GM23338 (cell line): ENCODE data around the gene SNTG2. TPM values are rescaled to one million over a fixed set of nuclear protein-coding genes. Genes with fewer than 3 reads are reported as not detected.

Source experiments
- ATAC-seq: fragments of 200-7000 bp; cut with Tn5 transposase; 3 replicates; pipeline ENCODE4 v1.9.1; 2020
- DNase-seq: peaks from one replicate; pipeline ENCODE4 v3.0.0-alpha.2; 2015; ENCODE audit warnings: low spot score
- H2AFZ ChIP-seq: fragments of 200-600 bp; sonication (generic); 2 replicates; pipeline ENCODE4 v1.8.0; 2016; ENCODE audit warnings: antibody characterized with exemption, mild to moderate bottlenecking, moderate library complexity
- H3F3A ChIP-seq: fragments of 200-600 bp; sonication (generic); replicated peaks from 2 replicates; pipeline ENCODE4 v1.8.0; 2017; ENCODE audit warnings: antibody characterized with exemption, mixed run types, low read depth
- H3K27ac ChIP-seq: fragments of 200-600 bp; sonication (generic); 2 replicates; pipeline ENCODE4 v1.6.1; 2016; ENCODE audit warnings: low read depth
- H3K27me3 ChIP-seq: fragments of 200-600 bp; sonication (generic); 2 replicates; pipeline ENCODE4 v1.8.0; 2016; ENCODE audit warnings: mild to moderate bottlenecking, mixed run types, moderate library complexity; ENCODE audit not compliant: insufficient read depth
- H3K36me3 ChIP-seq: fragments of 200-600 bp; sonication (generic); 2 replicates; pipeline ENCODE4 v1.8.0; 2016; ENCODE audit warnings: mild to moderate bottlenecking; ENCODE audit not compliant: insufficient read depth
- H3K4me1 ChIP-seq: fragments of 200-600 bp; sonication (generic); 2 replicates; pipeline ENCODE4 v1.8.0; 2016; ENCODE audit warnings: mild to moderate bottlenecking, moderate library complexity; ENCODE audit not compliant: insufficient read depth
- H3K4me2 ChIP-seq: fragments of 200-600 bp; sonication (generic); 2 replicates; pipeline ENCODE4 v1.7.1; 2017; ENCODE audit warnings: mixed run types
- H3K4me3 ChIP-seq: fragments of 200-600 bp; sonication (generic); 2 replicates; pipeline ENCODE4 v1.6.1; 2016; ENCODE audit warnings: mixed run types
- H3K79me2 ChIP-seq: fragments of 200-600 bp; sonication (generic); replicated peaks from 2 replicates; pipeline ENCODE4 v1.8.0; 2017; ENCODE audit warnings: mild to moderate bottlenecking; ENCODE audit not compliant: insufficient read depth
- H3K9me2 ChIP-seq: fragments of 200-600 bp; sonication (generic); 2 replicates; pipeline ENCODE4 v1.8.0; 2017; ENCODE audit not compliant: insufficient read depth
- H4K20me1 ChIP-seq: fragments of 200-600 bp; sonication (generic); replicated peaks from 2 replicates; pipeline ENCODE4 v1.8.0; 2017; ENCODE audit warnings: mild to moderate bottlenecking; ENCODE audit not compliant: insufficient read depth
- H3K27ac Mint-ChIP-seq: 2 replicates; pipeline ENCODE4 v1.8.0; 2020; ENCODE audit warnings: inconsistent platforms, mild to moderate bottlenecking, moderate library complexity, mixed read lengths
- H3K27me3 Mint-ChIP-seq: 3 replicates; pipeline ENCODE4 v1.8.0; 2022; ENCODE audit warnings: low read depth, mild to moderate bottlenecking, moderate library complexity, mixed read lengths, inconsistent platforms; ENCODE audit not compliant: insufficient read depth, poor library complexity
- H3K36me3 Mint-ChIP-seq: 3 replicates; pipeline ENCODE4 v1.8.0; 2021; ENCODE audit warnings: low read depth, mild to moderate bottlenecking, inconsistent platforms, moderate library complexity, mixed read lengths
- H3K4me1 Mint-ChIP-seq: 3 replicates; pipeline ENCODE4 v1.8.0; 2020; ENCODE audit warnings: mild to moderate bottlenecking, inconsistent platforms, mixed read lengths
- H3K4me3 Mint-ChIP-seq: 3 replicates; pipeline ENCODE4 v1.8.0; 2021; ENCODE audit warnings: moderate library complexity, mild to moderate bottlenecking, inconsistent platforms, mixed read lengths
- H3K9me3 Mint-ChIP-seq: 3 replicates; pipeline ENCODE4 v1.8.0; 2020; ENCODE audit warnings: moderate library complexity, mild to moderate bottlenecking, inconsistent platforms, mixed read lengths
- CREB1 ChIP-seq: fragments of 250-450 bp; sonication (Bioruptor Pico); IDR thresholded peaks from 2 replicates; pipeline ENCODE4 v1.5.0; 2020; ENCODE audit warnings: low read depth, mild to moderate bottlenecking, moderate library complexity
- EZH2 ChIP-seq: fragments of 200-600 bp; sonication (generic); IDR thresholded peaks from one replicate; pipeline ENCODE4 v1.8.0; 2017; ENCODE audit warnings: antibody characterized with exemption, mild to moderate bottlenecking, low read depth; ENCODE audit not compliant: unreplicated experiment
- EZH2phosphoT487 ChIP-seq: fragments of 200-600 bp; sonication (generic); IDR thresholded peaks from one replicate; pipeline ENCODE4 v1.8.1; 2018; ENCODE audit warnings: antibody characterized with exemption; ENCODE audit not compliant: unreplicated experiment
- JUNB ChIP-seq: IDR thresholded peaks from one replicate; pipeline ENCODE4 v1.6.1; 2016; ENCODE audit warnings: antibody characterized with exemption; ENCODE audit not compliant: unreplicated experiment
- NANOG ChIP-seq: IDR thresholded peaks from 2 replicates; pipeline ENCODE4 v1.6.1; 2016; ENCODE audit warnings: antibody characterized with exemption, borderline replicate concordance
- POLR2AphosphoS5 ChIP-seq: IDR thresholded peaks from 2 replicates; pipeline ENCODE4 v1.6.1; 2016; ENCODE audit warnings: antibody characterized with exemption, low read depth
- STAT1 ChIP-seq: IDR thresholded peaks from one replicate; pipeline ENCODE4 v1.6.1; 2016; ENCODE audit warnings: antibody characterized with exemption; ENCODE audit not compliant: unreplicated experiment
- ZNF114 ChIP-seq: fragments of 250-450 bp; sonication (Bioruptor Pico); IDR thresholded peaks from 2 replicates; pipeline ENCODE4 v1.5.0; 2020; ENCODE audit warnings: mild to moderate bottlenecking, moderate library complexity
- ZNF331 ChIP-seq: fragments of 250-450 bp; sonication (Bioruptor Pico); IDR thresholded peaks from 2 replicates; pipeline ENCODE4 v1.5.0; 2020; ENCODE audit warnings: low read depth, mild to moderate bottlenecking, moderate library complexity
- polyA plus RNA-seq: library from polyadenylated mRNA; unstranded; fragments of >200 nt; fragmentation: Nextera tagmentation; extraction: Ambion mirVana; gene quantifications from 2 replicates; pipeline ENCODE4 v1.2.1, GENCODE V29; 2016
- total RNA-seq: library from RNA; depleted of rRNA; stranded (reverse); fragments of >200 nt; shearing (Covaris generic); gene quantifications from 2 replicates; pipeline ENCODE4 v1.2.3, GENCODE V29; 2014
- TF ChIP-seq, protein P1 (sequence below): IDR thresholded peaks from one replicate; pipeline ENCODE4 v1.6.1; 2018; ENCODE audit warnings: antibody characterized with exemption; ENCODE audit not compliant: unreplicated experiment
- TF ChIP-seq, protein P2 (sequence below): IDR thresholded peaks from 2 replicates; pipeline ENCODE4 v1.6.1; 2016; ENCODE audit warnings: antibody characterized with exemption
- TF ChIP-seq, protein P3 (sequence below), 2 experiments: fragments of 200-600 bp in 1 of 2; sonication (generic) in 1 of 2; conservative IDR thresholded peaks; 2 replicates each; pipeline versions ENCODE4 v1.5.1 to v1.6.1; 2016 to 2017; ENCODE audit warnings: antibody characterized with exemption in 2 of 2, low read depth in 2 of 2, mild to moderate bottlenecking in 2 of 2, moderate library complexity in 1 of 2

The SNTG2 gene
- total and polyA plus RNA-seq, 2 experiments from 2014 or later = 27.5 to 60.4 TPM

DNA sequence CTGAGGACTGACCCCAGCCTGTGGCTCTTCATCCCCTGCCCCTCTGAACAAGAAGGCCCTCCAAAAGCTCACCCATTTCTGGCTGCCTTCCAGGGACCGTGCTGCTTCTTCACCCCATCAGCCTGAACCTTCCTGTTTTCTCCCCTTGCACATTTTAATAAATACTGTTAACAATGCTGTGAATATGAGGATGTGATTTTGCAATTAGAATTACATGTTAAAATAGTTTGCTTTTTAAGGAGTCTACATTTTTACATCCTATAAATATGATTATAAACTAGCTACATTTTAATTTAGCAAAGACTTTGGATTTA lies 4.0 kb downstream of the SNTG2 start (continued):
- TF ChIP-seq, protein P1, sequence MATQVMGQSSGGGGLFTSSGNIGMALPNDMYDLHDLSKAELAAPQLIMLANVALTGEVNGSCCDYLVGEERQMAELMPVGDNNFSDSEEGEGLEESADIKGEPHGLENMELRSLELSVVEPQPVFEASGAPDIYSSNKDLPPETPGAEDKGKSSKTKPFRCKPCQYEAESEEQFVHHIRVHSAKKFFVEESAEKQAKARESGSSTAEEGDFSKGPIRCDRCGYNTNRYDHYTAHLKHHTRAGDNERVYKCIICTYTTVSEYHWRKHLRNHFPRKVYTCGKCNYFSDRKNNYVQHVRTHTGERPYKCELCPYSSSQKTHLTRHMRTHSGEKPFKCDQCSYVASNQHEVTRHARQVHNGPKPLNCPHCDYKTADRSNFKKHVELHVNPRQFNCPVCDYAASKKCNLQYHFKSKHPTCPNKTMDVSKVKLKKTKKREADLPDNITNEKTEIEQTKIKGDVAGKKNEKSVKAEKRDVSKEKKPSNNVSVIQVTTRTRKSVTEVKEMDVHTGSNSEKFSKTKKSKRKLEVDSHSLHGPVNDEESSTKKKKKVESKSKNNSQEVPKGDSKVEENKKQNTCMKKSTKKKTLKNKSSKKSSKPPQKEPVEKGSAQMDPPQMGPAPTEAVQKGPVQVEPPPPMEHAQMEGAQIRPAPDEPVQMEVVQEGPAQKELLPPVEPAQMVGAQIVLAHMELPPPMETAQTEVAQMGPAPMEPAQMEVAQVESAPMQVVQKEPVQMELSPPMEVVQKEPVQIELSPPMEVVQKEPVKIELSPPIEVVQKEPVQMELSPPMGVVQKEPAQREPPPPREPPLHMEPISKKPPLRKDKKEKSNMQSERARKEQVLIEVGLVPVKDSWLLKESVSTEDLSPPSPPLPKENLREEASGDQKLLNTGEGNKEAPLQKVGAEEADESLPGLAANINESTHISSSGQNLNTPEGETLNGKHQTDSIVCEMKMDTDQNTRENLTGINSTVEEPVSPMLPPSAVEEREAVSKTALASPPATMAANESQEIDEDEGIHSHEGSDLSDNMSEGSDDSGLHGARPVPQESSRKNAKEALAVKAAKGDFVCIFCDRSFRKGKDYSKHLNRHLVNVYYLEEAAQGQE = no peak
- TF ChIP-seq NANOG (no peak), ZNF114 (CRISPR knock-in tag) (no peak), ZNF331 (CRISPR knock-in tag) (no peak), EZH2phosphoT487 (no peak), EZH2 (no peak)
- TF ChIP-seq, protein P2, sequence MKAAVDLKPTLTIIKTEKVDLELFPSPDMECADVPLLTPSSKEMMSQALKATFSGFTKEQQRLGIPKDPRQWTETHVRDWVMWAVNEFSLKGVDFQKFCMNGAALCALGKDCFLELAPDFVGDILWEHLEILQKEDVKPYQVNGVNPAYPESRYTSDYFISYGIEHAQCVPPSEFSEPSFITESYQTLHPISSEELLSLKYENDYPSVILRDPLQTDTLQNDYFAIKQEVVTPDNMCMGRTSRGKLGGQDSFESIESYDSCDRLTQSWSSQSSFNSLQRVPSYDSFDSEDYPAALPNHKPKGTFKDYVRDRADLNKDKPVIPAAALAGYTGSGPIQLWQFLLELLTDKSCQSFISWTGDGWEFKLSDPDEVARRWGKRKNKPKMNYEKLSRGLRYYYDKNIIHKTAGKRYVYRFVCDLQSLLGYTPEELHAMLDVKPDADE = no peak
- TF ChIP-seq, protein P3, sequence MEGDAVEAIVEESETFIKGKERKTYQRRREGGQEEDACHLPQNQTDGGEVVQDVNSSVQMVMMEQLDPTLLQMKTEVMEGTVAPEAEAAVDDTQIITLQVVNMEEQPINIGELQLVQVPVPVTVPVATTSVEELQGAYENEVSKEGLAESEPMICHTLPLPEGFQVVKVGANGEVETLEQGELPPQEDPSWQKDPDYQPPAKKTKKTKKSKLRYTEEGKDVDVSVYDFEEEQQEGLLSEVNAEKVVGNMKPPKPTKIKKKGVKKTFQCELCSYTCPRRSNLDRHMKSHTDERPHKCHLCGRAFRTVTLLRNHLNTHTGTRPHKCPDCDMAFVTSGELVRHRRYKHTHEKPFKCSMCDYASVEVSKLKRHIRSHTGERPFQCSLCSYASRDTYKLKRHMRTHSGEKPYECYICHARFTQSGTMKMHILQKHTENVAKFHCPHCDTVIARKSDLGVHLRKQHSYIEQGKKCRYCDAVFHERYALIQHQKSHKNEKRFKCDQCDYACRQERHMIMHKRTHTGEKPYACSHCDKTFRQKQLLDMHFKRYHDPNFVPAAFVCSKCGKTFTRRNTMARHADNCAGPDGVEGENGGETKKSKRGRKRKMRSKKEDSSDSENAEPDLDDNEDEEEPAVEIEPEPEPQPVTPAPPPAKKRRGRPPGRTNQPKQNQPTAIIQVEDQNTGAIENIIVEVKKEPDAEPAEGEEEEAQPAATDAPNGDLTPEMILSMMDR (conservative IDR thresholded peaks at IDR 0.05; ENCODE audit: low read depth in 2 of 2) = no peak

DNA sequence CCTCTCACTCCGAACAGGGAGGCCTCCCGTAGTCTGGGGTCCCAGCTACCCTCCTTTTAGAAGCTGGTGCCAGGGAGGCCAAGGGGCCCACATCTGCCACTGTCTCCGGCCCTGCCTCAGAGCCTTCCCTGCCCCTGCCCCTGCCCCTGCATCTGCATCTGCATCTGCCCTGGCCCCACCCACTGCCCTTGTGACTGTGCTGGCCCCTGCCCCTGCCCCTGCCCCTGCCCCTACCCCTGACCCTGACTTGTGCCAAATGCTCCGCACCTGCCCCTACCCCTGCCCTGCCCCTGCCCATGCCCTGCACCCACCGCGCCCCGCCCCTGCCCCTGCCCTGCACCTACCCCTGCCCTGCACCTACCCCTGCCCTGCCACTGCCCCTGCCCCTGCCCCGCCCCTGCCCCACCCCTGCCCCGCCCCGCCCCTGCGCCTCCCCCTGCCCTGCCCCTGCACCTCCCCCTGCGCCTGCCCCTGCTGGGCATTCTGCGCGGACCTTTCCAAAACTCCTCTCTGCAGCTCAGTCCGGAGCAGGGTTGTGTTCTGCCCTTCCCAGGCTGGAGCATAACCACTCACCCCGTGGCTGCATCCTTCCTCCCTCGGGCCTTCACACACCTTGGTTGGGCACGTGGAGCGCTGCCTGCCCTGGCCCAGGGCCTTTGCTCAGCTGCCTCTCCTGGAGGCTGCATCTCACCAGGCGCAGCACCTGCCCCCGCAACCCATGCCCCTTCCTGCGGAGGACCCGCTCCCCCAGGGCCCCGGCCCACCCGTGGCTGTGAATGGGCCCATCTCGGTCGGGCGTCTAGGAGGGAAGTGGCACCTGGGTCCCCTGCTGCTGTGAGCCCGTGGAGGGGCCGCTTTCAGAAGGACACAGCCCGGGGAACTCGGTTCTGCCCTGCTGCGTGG lies 5.4 kb downstream of the SNTG2 start:
- no peaks in the 10 kb centered on the region for H3K9me3 Mint-ChIP-seq
- Histone ChIP-seq H3K79me2 (peaks cover 96% of the 10 kb centered on the region), H3K4me3 (peak overlapping the region; percentile 27; the same call in 1 of the 2 replicates), H3K27me3 (peaks cover 3% of the 10 kb centered on the region), H3K36me3 (no peaks in the 10 kb centered on the region), H4K20me1 (peaks cover 71% of the 10 kb centered on the region), H2AFZ (no peak overlapping the region), H3K27ac (no peak overlapping the region), H3K4me2 (peak overlapping the region; percentile 80; the same call in 1 of the 2 replicates), H3K9me2 (no peaks in the 10 kb centered on the region), H3F3A (0 out of 2 replicates have a peak, but pooled peaks cover 7% of the 10 kb centered on the region), H3K4me1 (peaks cover 76% of the 10 kb centered on the region)
- H3K4me3 Mint-ChIP-seq = no peak overlapping the region; the same call in 2 of the 3 replicates
- DNase-seq (peak; percentile 66), ATAC-seq (peak; percentile 57)
- TF ChIP-seq STAT1 (no peak), POLR2AphosphoS5 (no peak), ZNF114 (CRISPR knock-in tag) (no peak), NANOG (no peak), ZNF331 (CRISPR knock-in tag) (no peak), EZH2phosphoT487 (no peak), CREB1 (CRISPR knock-in tag) (no peak), JUNB (no peak), EZH2 (no peak)
- TF ChIP-seq, protein P2 = no peak
- TF ChIP-seq, protein P1 = no peak
- H3K27me3 Mint-ChIP-seq = peaks cover 11% of the 10 kb centered on the region
- no peak overlapping the region for H3K27ac Mint-ChIP-seq
- H3K36me3 Mint-ChIP-seq = no peaks in the 10 kb centered on the region
- H3K4me1 Mint-ChIP-seq = peaks cover 76% of the 10 kb centered on the region
